ENCODE data around the gene BMP5. TPM values are rescaled to one million over a fixed set of nuclear protein-coding genes. Genes with fewer than 3 reads are reported as not detected.

The BMP5 gene
- total RNA-seq, 1 experiment from 2014 or later: 1.6 TPM

DNA sequence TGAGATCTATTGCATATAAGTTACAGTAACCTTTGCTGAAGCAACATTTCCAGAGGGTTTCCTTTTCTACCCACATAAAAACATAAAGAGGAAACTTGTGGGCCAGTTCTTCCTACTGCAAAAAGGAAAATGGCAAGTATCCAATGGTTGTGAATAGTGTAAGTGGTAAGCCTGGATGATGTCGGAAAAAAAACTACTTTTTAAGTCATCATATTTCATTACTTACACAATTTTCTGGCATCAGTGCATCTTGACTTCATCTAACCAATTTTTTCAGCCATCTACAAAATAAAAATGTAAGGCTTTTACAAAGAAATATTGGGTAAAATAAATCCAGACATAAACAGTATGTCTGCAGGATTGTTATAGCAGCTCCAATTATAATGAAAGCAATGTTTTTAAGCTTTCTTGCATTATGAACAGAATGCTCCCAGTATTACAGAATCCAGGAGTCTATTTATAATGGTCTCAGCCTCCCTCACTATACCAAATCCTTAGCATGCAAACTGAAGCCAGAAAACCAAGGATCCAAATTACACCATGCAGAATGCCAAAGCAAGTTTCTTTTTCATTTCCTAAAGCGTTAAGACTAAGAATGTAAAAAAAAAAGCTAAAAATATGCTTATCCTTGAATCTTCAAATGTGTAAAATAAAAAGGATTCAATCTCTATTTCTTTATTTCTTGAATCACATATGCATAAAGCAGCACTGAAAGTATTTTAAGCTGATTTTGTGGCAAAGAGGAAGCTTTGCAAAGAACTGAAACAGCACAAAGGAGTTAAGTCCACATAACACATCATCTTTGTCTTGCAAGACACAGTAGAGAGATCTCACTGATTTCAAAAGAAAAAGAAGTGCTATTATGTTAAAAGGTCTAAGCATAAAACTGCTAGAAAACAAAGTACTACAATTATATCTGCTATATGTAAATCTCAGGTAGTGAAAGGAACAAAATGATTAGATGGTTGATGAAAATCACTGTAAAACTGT lies 169.6 kb downstream of the BMP5 start:
- Histone ChIP-seq H3K4me3 (no peak overlapping the region), H3K9me3 (replicated peaks) (no peaks in the 10 kb centered on the region), H3K27me3 (replicated peaks) (no peaks in the 10 kb centered on the region), H3K27ac (no peak overlapping the region), H3K36me3 (no peaks in the 10 kb centered on the region), H3K4me1 (replicated peaks) (peaks cover 12% of the 10 kb centered on the region)
- no peak for DNase-seq (ENCODE audit: low read depth in 1 of 2, low spot score in 2 of 2)

DNA sequence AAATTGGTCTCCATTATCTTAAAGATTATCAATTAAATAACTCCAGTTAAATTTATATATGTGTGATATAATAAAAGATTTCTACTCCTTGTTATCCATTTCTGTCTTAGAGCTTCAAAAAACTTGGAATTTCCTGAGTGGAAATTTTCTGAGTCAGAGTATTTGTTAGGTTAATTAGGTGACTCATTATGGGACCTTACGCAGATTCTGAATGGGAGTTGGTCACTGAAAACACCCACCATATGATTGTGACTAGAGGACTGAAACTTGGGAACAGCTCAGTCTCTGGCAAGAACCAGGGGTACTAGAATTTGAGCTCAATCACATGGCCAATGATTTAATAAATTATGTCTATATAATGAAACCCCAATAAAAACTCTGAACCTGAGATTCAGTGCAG lies 171.0 kb downstream of the BMP5 start:
- DNase-seq (ENCODE audit: low read depth in 1 of 2, low spot score in 2 of 2): peak in 1 of 2 experiments; percentile 47
- H3K27ac ChIP-seq: 0 out of 2 replicates have a peak overlapping the region, but pooled peaks have one; percentile 14
- no peak overlapping the region for H3K4me3 ChIP-seq

More for the DNA sequence above, 171.0 kb downstream of the BMP5 start:
- H3K9me3 ChIP-seq (replicated peaks): no peaks in the 10 kb centered on the region
- H3K4me1 ChIP-seq (replicated peaks): peaks cover 12% of the 10 kb centered on the region
- no peaks in the 10 kb centered on the region for H3K36me3 ChIP-seq
- H3K27me3 ChIP-seq (replicated peaks): no peaks in the 10 kb centered on the region

Measured in SJSA1 (cell line).